Neural progenitor cell (in vitro differentiated cells): Measurements from ENCODE around the gene TRIM26. TPM values are rescaled to one million over a fixed set of nuclear protein-coding genes. Genes with fewer than 3 reads are reported as not detected.

Source experiments
- DNase-seq: peaks from one replicate; pipeline ENCODE4 v3.0.0-alpha.2; 2016; ENCODE audit warnings: low spot score
- H2AFZ ChIP-seq: fragments of 200-600 bp; sonication (generic); replicated peaks from 2 replicates; pipeline ENCODE4 v1.6.1; 2016; ENCODE audit warnings: antibody characterized with exemption
- H3F3A ChIP-seq: fragments of 200-600 bp; sonication (generic); 2 replicates; pipeline ENCODE4 v1.6.1; 2016; ENCODE audit warnings: antibody characterized with exemption, low read depth
- H3K27ac ChIP-seq: fragments of 200-600 bp; sonication (generic); 2 replicates; pipeline ENCODE4 v1.5.1; 2016; ENCODE audit warnings: mild to moderate bottlenecking
- H3K27me3 ChIP-seq: fragments of 200-600 bp; sonication (generic); 2 replicates; pipeline ENCODE4 v1.6.1; 2016; ENCODE audit warnings: mild to moderate bottlenecking, moderate library complexity
- H3K36me3 ChIP-seq: fragments of 200-600 bp; sonication (generic); 2 replicates; pipeline ENCODE4 v1.5.1; 2016
- H3K4me1 ChIP-seq: fragments of 200-600 bp; sonication (generic); 2 replicates; pipeline ENCODE4 v1.6.1; 2016; ENCODE audit warnings: mixed run types
- H3K4me2 ChIP-seq: fragments of 200-600 bp; sonication (generic); 2 replicates; pipeline ENCODE4 v1.6.1; 2016
- H3K4me3 ChIP-seq: fragments of 200-600 bp; sonication (generic); 2 replicates; pipeline ENCODE4 v1.5.1; 2016
- H3K79me2 ChIP-seq: fragments of 200-600 bp; sonication (generic); 2 replicates; pipeline ENCODE4 v1.6.1; 2016; ENCODE audit warnings: low read depth
- H3K9ac ChIP-seq: fragments of 200-600 bp; sonication (generic); 2 replicates; pipeline ENCODE4 v1.6.1; 2016
- H3K9me3 ChIP-seq: fragments of 200-600 bp; sonication (generic); 2 replicates; pipeline ENCODE4 v1.5.1; 2016; ENCODE audit warnings: low read depth
- H4K20me1 ChIP-seq: fragments of 200-600 bp; sonication (generic); 2 replicates; pipeline ENCODE4 v1.6.1; 2016; ENCODE audit warnings: low read depth
- H3K27ac Mint-ChIP-seq: 3 replicates; pipeline ENCODE4 v1.8.0; 2021; ENCODE audit warnings: mixed read lengths
- H3K27me3 Mint-ChIP-seq: 2 replicates; pipeline ENCODE4 v1.8.0; 2022; ENCODE audit warnings: low read depth, mild to moderate bottlenecking, inconsistent platforms, moderate library complexity, mixed read lengths; ENCODE audit not compliant: insufficient read depth
- H3K36me3 Mint-ChIP-seq: 3 replicates; pipeline ENCODE4 v1.8.0; 2021; ENCODE audit warnings: mixed read lengths
- H3K4me1 Mint-ChIP-seq: 3 replicates; pipeline ENCODE4 v1.8.0; 2021; ENCODE audit warnings: mixed read lengths
- H3K4me3 Mint-ChIP-seq: 3 replicates; pipeline ENCODE4 v1.8.0; 2021; ENCODE audit warnings: mild to moderate bottlenecking, moderate library complexity, mixed read lengths
- H3K9me3 Mint-ChIP-seq: 3 replicates; pipeline ENCODE4 v1.8.0; 2020; ENCODE audit warnings: mixed read lengths
- CTCF ChIP-seq: fragments of 200-600 bp; sonication (generic); IDR thresholded peaks from 2 replicates; pipeline ENCODE4 v1.5.1; 2017; ENCODE audit warnings: antibody characterized with exemption, mild to moderate bottlenecking
- EZH2 ChIP-seq: fragments of 200-600 bp; sonication (generic); IDR thresholded peaks from 2 replicates; pipeline ENCODE4 v1.6.1; 2017; ENCODE audit warnings: antibody characterized with exemption, mild to moderate bottlenecking, moderate library complexity
- EZH2phosphoT487 ChIP-seq: fragments of 200-600 bp; sonication (generic); IDR thresholded peaks from 2 replicates; pipeline ENCODE4 v1.6.1; 2017; ENCODE audit warnings: antibody characterized with exemption
- total RNA-seq: library from RNA; depleted of rRNA; stranded (reverse); fragments of >200 nt; gene quantifications from 2 replicates; pipeline ENCODE4 v1.2.3, GENCODE V29; 2015; ENCODE audit warnings: low replicate concordance

TRIM26 gene
- total RNA-seq, 1 donor from 2014 or later: 8.3 TPM

- Mint-ChIP-seq H3K4me3 (no peak overlapping the region), H3K9me3 (no peaks in the 10 kb centered on the region), H3K36me3 (no peaks in the 10 kb centered on the region), H3K27me3 (peaks cover 13% of the 10 kb centered on the region), H3K27ac (no peak overlapping the region), H3K4me1 (no peaks in the 10 kb centered on the region)
- no peak for DNase-seq
- Histone ChIP-seq H3K36me3 (no peaks in the 10 kb centered on the region), H3K4me1 (no peaks in the 10 kb centered on the region), H3K9ac (no peak overlapping the region), H3K4me2 (no peak overlapping the region), H3F3A (no peaks in the 10 kb centered on the region), H2AFZ (no peak overlapping the region), H3K4me3 (no peak overlapping the region), H3K79me2 (no peaks in the 10 kb centered on the region), H3K27me3 (peaks cover 22% of the 10 kb centered on the region), H3K9me3 (no peaks in the 10 kb centered on the region), H3K27ac (no peak overlapping the region), H4K20me1 (no peaks in the 10 kb centered on the region)
- TF ChIP-seq EZH2 (no peak), CTCF (no peak), EZH2phosphoT487 (no peak)
These were observed 53.0 kb downstream of the TRIM26 start for GRCh38 chr6:30160008-30160784.

- Histone ChIP-seq H3K4me2 (no peak overlapping the region), H3K27ac (no peak overlapping the region), H3K4me3 (no peak overlapping the region), H2AFZ (no peak overlapping the region), H3K9me3 (no peaks in the 10 kb centered on the region), H3K27me3 (peaks cover 31% of the 10 kb centered on the region), H4K20me1 (no peaks in the 10 kb centered on the region), H3K36me3 (no peaks in the 10 kb centered on the region), H3K4me1 (no peaks in the 10 kb centered on the region), H3F3A (no peaks in the 10 kb centered on the region), H3K79me2 (no peaks in the 10 kb centered on the region), H3K9ac (no peak overlapping the region)
- Mint-ChIP-seq H3K9me3 (no peaks in the 10 kb centered on the region), H3K36me3 (no peaks in the 10 kb centered on the region), H3K27ac (no peak overlapping the region), H3K27me3 (peaks cover 6% of the 10 kb centered on the region), H3K4me3 (no peak overlapping the region), H3K4me1 (no peaks in the 10 kb centered on the region)
- TF ChIP-seq CTCF (no peak), EZH2phosphoT487 (no peak), EZH2 (no peak)
- DNase-seq: no peak
These were observed 54.6 kb downstream of the TRIM26 start for GRCh38 chr6:30158475-30159040.

- TF ChIP-seq CTCF (no peak), EZH2phosphoT487 (no peak), EZH2 (no peak)
- Mint-ChIP-seq H3K27ac (no peak overlapping the region), H3K4me3 (no peak overlapping the region), H3K4me1 (no peaks in the 10 kb centered on the region), H3K36me3 (no peaks in the 10 kb centered on the region), H3K9me3 (no peaks in the 10 kb centered on the region), H3K27me3 (peaks cover 6% of the 10 kb centered on the region)
- H3K4me1 ChIP-seq: no peaks in the 10 kb centered on the region
- H4K20me1 ChIP-seq: no peaks in the 10 kb centered on the region
- no peaks in the 10 kb centered on the region for H3F3A ChIP-seq
- H3K9ac ChIP-seq: no peak overlapping the region
- no peak for DNase-seq
- H3K27ac ChIP-seq: no peak overlapping the region
- no peaks in the 10 kb centered on the region for H3K79me2 ChIP-seq
- no peak overlapping the region for H3K4me3 ChIP-seq
- no peaks in the 10 kb centered on the region for H3K9me3 ChIP-seq
- H3K27me3 ChIP-seq: peaks cover 31% of the 10 kb centered on the region
- no peaks in the 10 kb centered on the region for H3K36me3 ChIP-seq
- no peak overlapping the region for H3K4me2 ChIP-seq
- H2AFZ ChIP-seq: no peak overlapping the region
These were observed 55.2 kb downstream of the TRIM26 start for GRCh38 chr6:30157999-30158398.
